Metanephros (tissue), 2 donors: ENCODE measurements around the gene TRRAP. TPM values are rescaled to one million over a fixed set of nuclear protein-coding genes. Genes with fewer than 3 reads are reported as not detected.
A peak's percentile ranks its signal among the peaks of the same experiment; 100 is the strongest.

ENCODE experiments used
- small RNA-seq: library from RNA; depleted of rRNA; stranded (forward); fragments of <200 nt; gene quantifications from one replicate; pipeline ENCODE3, GENCODE V24; 2014; ENCODE audit warnings: low replicate concordance
- total RNA-seq: library from RNA; depleted of rRNA; stranded (reverse); fragments of >200 nt; gene quantifications from one replicate; pipeline ENCODE4 v1.2.3, GENCODE V29; 2014

Gene TRRAP
- 61.1 TPM for total RNA-seq

GRCh38 chr7:98878365-98879197 lies at the start of gene TRRAP:
Gene TRRAP, plus strand, starts transcription at chr7:98878532. Its CDS starts 2,619 bp downstream, at chr7:98881151.

DNA sequence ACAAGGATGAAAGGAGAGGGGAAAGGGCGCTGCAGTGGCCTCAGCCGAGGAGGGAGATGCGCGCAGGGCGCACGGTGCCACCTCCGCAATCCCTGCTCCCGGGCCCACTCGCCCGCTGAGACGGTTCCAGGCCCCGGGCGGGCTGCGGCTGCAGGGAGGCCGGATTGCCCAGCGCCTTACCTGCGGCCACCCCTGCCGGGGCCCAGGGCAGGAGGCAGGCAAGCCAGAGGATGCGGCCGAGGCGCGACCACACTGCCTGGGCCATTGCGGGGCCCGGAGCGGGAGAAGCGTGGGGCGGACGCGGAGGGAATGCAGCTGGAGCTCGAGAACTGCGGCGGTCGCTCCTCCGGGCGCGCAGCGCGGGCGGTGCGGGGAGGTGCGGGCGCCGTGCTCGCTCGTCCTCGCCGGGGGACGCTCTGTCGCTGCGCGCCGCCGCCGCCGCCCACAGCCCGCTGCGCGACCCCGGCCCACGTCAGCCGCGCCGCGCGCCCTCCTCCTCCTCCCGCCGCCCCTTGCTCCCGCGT lies 8.7 kb upstream of the TRRAP start, which contains the start of gene TMEM130:
TSS of gene TMEM130 (minus strand) at position 418 of the 524 bp plus-strand sequence. CDS start at position 265, 153 bp downstream.

Small RNAs within 50 kb of the gene (small RNA-seq; reads per million reads assigned to genes)
- gene MIR3609 = 185 reads per million, percentile 98 among the genes with 10 or more reads in this experiment

Other genes with a start within 250 kb of the TRRAP start
- gene TMEM130, start 8.5 kb upstream of the TRRAP start, total RNA-seq = 10.2 TPM